GM18870 (cell line): Measurements from ENCODE around the gene FHIT.
"Not testable (repeated sequence)": the region's sequence is repeated elsewhere in the genome, so short reads cannot be mapped to it uniquely, and the experiment has no call there.

Source experiments
- ATAC-seq: cut with Tn5 transposase; IDR thresholded peaks from one replicate; pipeline ENCODE4 v1.9.1; 2021; ENCODE audit warnings: moderate library complexity; ENCODE audit not compliant: unreplicated experiment

The FHIT gene

DNA sequence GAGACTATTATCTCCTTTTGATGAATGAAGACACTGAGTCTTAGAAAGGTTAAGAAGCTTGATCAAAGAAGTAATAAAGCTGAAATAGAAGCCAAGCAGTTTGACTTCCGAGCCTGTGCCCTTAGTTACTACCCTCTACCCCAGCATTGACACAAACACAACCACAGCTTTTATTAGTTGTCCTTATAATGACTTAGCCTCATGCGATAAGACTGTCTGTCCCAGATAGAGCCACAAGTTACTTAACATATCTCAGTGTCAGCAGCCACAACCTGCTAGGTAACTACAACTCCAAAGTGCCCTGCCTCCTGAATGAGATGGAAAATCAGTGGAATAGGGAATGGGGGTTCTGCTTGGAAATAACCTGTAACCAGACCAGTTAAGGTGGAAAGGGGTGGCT is 1419.9 kb downstream of the FHIT start:
- ATAC-seq: no peak

DNA sequence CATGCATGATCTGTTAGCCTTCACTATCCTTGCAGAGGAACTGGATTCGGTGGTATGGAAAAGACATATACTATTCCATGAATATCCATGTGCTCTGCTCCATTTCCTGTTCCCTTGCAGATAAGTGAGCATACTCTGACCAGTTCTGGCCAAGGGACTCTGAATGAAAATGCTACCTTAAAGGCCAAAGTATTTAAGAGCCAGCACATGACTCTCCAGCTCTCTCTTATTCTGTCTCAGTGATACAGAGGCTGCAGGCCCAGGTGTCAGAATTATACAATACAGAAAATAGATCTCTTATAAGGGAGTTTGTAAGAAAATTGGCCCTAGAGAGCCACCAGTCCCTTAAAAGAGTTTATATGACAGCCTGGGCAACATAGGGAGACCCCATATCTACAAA is 1421.7 kb downstream of the FHIT start:
- no peak for ATAC-seq

GRCh38 chr3:59824876-59825275 is 1426.4 kb downstream of the FHIT start:
- ATAC-seq: no peak

- ATAC-seq: no peak
Observed at GRCh38 chr3:59821274-59821673, 1430.0 kb downstream of the FHIT start.

DNA sequence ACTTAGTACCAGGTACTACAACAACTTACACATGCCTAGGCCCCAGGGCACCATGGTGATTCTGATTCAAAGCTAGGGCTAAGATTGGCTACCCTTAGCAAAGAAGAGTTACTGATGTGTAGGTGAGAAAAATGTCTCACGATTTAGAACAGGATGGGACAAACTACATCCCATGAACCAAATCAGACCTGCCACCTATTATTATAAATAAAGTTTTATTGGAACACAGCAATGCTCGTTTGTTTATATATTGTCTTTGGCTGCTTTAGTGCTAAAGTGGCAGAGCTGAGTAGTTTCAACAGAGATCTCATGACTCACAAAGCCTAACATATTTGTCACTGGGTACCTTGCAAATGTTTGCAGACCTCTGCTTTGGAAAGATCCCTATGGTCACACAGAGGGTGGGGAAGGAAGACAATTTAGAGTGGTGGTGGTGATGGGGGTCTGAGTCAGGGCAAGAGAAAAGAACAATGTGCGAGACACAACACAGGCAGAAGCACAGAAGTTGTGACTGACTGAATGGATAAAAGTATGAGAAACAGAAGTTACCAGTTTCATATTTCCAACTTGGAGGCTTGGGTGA is 1430.8 kb downstream of the FHIT start:
- no peak for ATAC-seq

GRCh38 chr3:59818919-59819300 is 1432.3 kb downstream of the FHIT start:
- ATAC-seq: no peak

- ATAC-seq: no peak
Observed at GRCh38 chr3:59818033-59818918, 1433.0 kb downstream of the FHIT start.

DNA sequence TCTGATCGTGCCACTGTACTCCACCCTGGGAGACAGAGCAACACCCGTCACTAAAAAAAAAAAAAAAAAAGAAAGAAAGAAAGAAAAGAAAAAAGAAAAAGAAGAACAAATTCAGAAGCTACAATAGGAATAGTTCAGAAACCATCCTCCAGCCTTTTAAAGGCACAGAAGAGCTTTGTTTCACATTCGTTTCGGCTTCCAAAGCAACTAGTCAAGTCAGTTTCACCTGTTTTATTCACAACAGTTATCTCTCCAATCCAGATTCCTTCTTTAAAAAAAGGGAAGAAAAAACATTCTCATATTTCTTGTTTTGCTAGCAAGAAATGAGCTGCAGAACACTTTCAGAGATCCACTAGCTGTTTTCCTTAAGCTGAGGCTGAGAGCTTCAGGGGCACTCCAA is 1433.7 kb downstream of the FHIT start:
- ATAC-seq: no peak

DNA sequence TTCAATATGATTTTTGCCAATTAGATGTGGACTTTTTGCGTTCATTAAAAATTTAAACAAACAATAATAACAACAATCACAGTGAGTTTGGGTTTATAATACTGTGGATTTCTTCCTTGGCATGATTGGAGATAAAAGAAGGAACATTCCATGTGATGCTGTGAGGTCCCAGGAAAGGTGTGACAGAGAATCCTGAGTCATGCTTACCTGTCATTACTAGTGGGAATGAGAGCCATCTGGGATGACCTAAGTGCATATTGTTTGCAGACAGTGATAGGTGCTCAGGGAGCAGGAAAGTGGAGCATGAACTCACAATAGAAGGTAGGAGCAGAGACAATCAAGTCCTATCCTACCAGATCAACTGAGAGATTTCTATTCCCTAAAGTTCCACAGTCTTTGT is 1434.9 kb downstream of the FHIT start:
- ATAC-seq: no peak

- no peak for ATAC-seq
Observed at GRCh38 chr3:59813148-59813538, 1438.1 kb downstream of the FHIT start.

- ATAC-seq: no peak
Observed at GRCh38 chr3:59812237-59813147, 1438.8 kb downstream of the FHIT start.

DNA sequence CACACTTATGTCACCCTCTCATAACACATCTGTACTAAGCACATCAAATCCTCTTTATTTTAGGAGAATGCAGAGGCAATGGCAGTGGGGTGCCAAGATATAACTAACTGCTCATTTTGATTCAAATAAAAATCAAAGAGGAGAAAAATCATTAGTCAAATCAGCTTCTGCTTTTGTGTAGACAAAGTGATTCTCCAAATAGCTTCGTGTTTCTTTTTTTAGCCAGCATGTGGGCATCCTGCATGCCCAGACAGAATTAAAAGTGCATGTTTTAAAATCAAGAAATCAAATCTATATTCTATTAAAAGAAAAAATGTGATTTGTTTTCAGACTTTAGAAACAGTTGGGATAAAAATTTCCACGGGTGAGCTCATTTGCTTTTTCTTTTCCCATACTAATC is 1440.1 kb downstream of the FHIT start:
- no peak for ATAC-seq

DNA sequence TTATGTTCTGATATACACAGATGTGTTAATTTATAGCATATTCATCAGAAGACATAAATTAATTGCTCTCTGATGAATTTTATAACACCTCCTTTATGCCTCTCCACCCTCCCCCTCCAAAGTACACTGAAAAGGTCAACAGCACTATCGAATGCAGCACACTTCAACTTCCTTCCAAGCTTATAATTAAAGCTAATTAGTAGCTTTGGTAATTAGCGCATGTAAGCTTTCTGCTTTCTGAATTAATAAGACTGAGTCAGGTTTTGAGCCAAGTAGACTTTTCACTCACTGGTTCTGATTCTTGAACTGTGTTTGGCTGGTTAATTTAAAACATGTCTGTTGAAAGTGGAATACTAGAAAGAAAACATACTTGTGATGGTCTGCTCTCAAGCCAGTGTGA is 1440.6 kb downstream of the FHIT start:
- no peak for ATAC-seq

DNA sequence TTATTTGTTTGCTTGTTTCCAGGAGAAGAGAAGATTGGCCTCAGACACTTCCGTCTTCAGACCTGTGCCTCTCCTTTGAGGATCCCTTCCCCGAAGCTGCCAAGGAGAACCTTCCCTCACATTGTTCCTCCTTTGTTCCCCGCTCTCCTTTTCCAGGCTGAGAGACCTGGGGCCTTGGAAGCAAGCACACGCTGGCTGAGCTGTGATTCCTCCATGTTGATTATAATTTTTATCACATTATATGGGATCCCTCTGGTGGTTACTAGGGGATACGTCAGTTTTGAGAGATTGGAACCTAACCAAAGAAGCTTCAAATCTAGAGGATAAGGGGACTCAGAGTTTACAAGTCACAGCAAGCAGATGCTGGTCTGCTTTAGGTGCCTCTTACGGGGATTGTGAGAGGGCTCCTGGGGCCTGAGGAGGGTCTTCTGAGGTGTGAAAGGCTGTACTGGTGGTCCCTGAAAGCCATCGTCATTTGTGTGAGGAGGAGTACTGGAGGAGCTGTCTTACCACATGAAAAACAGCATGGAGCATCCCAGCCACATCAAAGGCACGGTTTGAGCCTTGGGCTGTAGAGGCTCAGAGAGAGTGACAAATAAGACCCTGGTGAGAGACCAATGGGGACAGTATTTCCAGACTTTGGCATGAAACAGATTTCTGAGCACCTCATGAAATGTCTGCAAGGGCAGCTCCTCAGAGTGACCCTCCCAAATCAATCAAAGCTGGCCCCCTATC is 1441.4 kb downstream of the FHIT start:
- no peak for ATAC-seq

GRCh38 chr3:59809016-59809415 is 1442.2 kb downstream of the FHIT start:
- no peak for ATAC-seq

DNA sequence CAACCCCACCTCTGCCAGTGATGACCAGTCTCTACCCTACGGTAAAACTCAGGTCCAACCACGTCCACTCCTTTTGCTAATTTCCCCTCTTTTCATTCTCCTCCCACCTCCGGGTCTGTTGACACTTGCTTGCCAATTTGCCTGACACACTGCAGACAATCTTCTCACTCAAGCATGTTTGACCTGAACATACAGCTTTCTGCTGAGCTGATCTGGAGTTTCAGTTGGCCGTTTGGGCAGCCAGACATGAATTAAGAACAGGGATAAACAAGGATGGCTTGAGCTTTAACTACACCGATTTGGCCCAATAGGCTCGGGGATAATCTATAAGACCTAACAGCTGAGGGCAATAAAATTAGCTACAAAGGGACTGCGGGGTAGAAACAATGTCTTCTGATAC is 1442.8 kb downstream of the FHIT start:
- ATAC-seq: no peak

DNA sequence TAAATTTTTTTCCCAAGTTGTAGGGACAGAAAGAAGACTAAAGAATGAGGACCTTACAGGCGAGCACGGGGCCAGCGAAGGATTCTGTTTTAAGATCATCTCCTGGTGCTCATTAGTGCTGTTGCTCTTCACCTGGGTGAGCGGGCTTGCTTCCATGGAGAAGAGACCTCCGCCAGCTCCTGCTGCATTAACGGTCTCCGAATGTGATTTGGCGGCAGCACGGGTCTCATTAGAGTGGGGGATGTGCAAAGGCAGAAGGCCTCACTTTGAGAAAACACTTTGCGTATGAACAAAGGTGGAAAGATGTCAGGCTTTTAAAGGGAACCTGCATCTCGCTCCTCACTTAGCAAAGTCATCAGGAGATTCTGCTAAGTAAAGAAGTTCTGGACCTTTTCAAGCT is 1448.0 kb downstream of the FHIT start:
- ATAC-seq: no peak

DNA sequence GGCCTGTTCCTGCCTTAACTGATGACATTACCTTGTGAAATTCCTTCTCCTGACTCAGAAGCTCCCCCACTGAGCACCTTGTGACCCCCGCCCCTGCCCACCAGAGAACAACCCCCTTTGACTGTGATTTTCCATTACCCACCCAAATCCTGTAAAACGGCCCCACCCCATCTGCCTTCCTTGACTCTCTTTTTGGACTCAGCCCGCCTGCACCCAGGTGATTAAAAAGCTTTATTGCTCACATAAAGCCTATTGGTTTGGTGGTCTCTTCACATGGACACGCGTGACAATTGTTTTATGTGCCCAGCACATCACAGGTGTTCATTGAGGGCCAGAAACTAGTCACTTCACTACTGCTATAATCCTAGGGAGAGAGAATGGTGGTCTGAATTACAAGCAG is 1448.8 kb downstream of the FHIT start:
- ATAC-seq: not testable (repeated sequence)

- ATAC-seq: no peak
Observed at GRCh38 chr3:59802045-59802444, 1449.2 kb downstream of the FHIT start.

- ATAC-seq: no peak
Observed at GRCh38 chr3:59800481-59800880, 1450.8 kb downstream of the FHIT start.
